ENCODE data around the gene NONO. TPM values are rescaled to one million over a fixed set of nuclear protein-coding genes. Genes with fewer than 3 reads are reported as not detected.
A peak's percentile ranks its signal among the peaks of the same experiment; 100 is the strongest.

Gene NONO
- total RNA-seq (ENCODE audit: low replicate concordance): 428 and 634 TPM in 2 replicates
- long read RNA-seq, transcript NONO-203 (13 exons, 1,921 nt): minor isoform, 16 of 800 reads
- long read RNA-seq, transcript NONO-201 (12 exons, 2,713 nt): major isoform, 641 of 800 reads
- long read RNA-seq, transcript NONO-202 (11 exons, 2,606 nt): minor isoform, 49 of 800 reads
- long read RNA-seq, partial matches to known transcripts: 52 of 800 reads
- long read RNA-seq, other reads (novel, unspliced or antisense): 42 of 800 reads

GRCh38 chrX:71283403-71284143 is at the start of gene NONO:
Gene NONO (plus strand): TSS chrX:71283635. CDS start chrX:71290638, 7,003 bp downstream.
- peak; percentile 83 for DNase-seq (ENCODE audit: extremely low spot score, unreplicated experiment)
- H3K4me3 Mint-ChIP-seq: peak within 1 kb of the TSS; percentile 99
- TF ChIP-seq, protein P1, sequence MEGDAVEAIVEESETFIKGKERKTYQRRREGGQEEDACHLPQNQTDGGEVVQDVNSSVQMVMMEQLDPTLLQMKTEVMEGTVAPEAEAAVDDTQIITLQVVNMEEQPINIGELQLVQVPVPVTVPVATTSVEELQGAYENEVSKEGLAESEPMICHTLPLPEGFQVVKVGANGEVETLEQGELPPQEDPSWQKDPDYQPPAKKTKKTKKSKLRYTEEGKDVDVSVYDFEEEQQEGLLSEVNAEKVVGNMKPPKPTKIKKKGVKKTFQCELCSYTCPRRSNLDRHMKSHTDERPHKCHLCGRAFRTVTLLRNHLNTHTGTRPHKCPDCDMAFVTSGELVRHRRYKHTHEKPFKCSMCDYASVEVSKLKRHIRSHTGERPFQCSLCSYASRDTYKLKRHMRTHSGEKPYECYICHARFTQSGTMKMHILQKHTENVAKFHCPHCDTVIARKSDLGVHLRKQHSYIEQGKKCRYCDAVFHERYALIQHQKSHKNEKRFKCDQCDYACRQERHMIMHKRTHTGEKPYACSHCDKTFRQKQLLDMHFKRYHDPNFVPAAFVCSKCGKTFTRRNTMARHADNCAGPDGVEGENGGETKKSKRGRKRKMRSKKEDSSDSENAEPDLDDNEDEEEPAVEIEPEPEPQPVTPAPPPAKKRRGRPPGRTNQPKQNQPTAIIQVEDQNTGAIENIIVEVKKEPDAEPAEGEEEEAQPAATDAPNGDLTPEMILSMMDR (conservative IDR thresholded peaks at IDR 0.05): no peak
- H3K36me3 Mint-ChIP-seq: no peaks in the 10 kb centered on the region
- no peaks in the 10 kb centered on the region for H3K27me3 Mint-ChIP-seq
- no peaks in the 10 kb centered on the region for H3K9me3 Mint-ChIP-seq
- H3K4me1 Mint-ChIP-seq (ENCODE audit: unreplicated experiment): no peaks in the 10 kb centered on the region
- H3K27ac Mint-ChIP-seq: peak within 1 kb of the TSS; percentile 99

DNA sequence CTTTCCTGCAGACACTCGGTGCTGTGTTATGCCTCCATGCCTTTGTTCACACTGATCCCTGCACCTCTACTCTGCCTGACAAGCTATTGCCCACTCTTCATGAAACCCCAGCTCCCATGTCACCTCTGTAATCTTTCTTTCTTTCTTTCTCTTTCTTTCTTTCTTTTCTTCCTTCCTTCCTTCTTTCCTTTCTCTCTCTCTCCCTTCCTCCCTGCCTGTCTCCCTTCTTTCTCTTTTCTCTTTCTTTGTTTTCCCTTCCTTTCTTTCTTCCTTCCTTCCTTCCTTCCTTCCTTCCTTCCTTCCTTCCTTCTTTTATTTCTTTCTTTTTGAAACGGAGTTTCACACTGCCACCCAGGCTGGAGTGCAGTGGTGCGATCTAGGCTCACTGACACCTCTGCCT is 48.0 kb upstream of the NONO start:
- H3K4me3 Mint-ChIP-seq: no peak overlapping the region
- peaks cover 5% of the 10 kb centered on the region for H3K9me3 Mint-ChIP-seq
- no peak overlapping the region for H3K27ac Mint-ChIP-seq
- H3K36me3 Mint-ChIP-seq: peaks cover 11% of the 10 kb centered on the region
- H3K27me3 Mint-ChIP-seq: no peaks in the 10 kb centered on the region
- TF ChIP-seq, protein P1 (conservative IDR thresholded peaks at IDR 0.05): no peak
- no peaks in the 10 kb centered on the region for H3K4me1 Mint-ChIP-seq (ENCODE audit: unreplicated experiment)
- DNase-seq (ENCODE audit: extremely low spot score, unreplicated experiment): no peak

DNA sequence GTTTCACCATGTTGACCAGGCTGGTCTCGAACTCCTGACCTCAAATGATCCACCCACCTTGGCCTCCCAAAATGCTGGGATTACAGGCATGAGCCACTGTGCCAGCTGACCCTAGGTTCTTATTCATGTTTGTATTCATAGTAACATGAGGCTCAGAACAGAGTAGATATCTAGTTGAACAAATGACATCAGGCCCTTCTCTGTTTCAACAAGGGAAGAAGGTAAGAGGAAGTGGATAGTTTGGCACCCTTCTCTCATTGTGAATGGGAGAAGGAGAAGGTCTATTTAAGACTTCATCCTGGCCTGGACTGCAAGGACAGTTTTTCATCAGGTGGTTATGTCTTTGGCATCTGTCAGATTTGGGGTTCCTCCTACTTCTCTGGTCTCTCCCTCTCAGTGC is 46.6 kb upstream of the NONO start:
- no peak overlapping the region for H3K27ac Mint-ChIP-seq
- no peak for DNase-seq (ENCODE audit: extremely low spot score, unreplicated experiment)
- H3K27me3 Mint-ChIP-seq: no peaks in the 10 kb centered on the region
- H3K4me1 Mint-ChIP-seq (ENCODE audit: unreplicated experiment): no peaks in the 10 kb centered on the region
- peaks cover 5% of the 10 kb centered on the region for H3K9me3 Mint-ChIP-seq
- TF ChIP-seq, protein P1 (conservative IDR thresholded peaks at IDR 0.05): no peak
- no peak overlapping the region for H3K4me3 Mint-ChIP-seq
- peaks cover 15% of the 10 kb centered on the region for H3K36me3 Mint-ChIP-seq

DNA sequence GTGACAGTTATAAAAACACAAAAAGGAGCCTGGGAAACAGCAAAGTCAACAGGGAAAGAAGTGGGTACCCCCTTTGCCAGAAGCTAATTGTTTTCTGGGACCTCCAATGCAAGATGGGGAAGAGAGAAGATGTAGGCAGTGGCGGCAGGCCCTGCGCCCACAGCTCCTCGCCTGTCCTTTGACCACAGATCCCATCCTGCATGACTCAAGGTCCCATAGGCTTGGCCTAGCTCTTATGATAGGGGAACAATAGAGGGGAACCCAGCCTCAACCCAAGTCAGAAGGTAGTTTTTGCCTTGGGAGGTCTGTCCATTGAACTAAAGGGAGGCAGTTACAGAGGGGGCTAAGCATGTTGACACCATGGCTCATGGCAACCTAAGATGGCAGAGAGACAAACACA is 43.7 kb upstream of the NONO start:
- H3K4me3 Mint-ChIP-seq: no peak overlapping the region
- no peaks in the 10 kb centered on the region for H3K27me3 Mint-ChIP-seq
- DNase-seq (ENCODE audit: extremely low spot score, unreplicated experiment): no peak
- no peaks in the 10 kb centered on the region for H3K4me1 Mint-ChIP-seq (ENCODE audit: unreplicated experiment)
- peaks cover 15% of the 10 kb centered on the region for H3K36me3 Mint-ChIP-seq
- peaks cover 5% of the 10 kb centered on the region for H3K9me3 Mint-ChIP-seq
- TF ChIP-seq, protein P1 (conservative IDR thresholded peaks at IDR 0.05): no peak
- no peak overlapping the region for H3K27ac Mint-ChIP-seq

DNA sequence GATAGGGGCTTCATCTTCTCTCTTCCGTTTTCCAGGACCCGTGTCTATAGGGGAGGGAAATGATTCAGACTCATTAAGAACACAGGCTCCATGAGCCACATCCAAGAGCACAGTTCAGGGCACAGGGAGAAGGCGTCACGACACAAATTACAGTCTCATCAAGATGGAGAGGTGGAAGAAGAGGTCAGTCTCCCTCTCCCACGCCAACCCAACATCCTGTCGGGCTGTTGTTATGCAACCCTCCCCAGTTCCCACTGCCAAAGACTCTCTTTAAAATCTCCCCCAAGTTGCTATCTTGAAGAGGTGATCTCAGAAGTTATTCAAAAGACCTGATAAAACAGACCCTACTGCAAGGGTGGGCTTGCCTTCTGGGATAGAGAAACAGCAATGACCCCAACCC is 42.1 kb upstream of the NONO start:
- peaks cover 5% of the 10 kb centered on the region for H3K9me3 Mint-ChIP-seq
- H3K27ac Mint-ChIP-seq: no peak overlapping the region
- peaks cover 20% of the 10 kb centered on the region for H3K36me3 Mint-ChIP-seq
- H3K27me3 Mint-ChIP-seq: no peaks in the 10 kb centered on the region
- TF ChIP-seq, protein P1 (conservative IDR thresholded peaks at IDR 0.05): no peak
- DNase-seq (ENCODE audit: extremely low spot score, unreplicated experiment): no peak
- H3K4me1 Mint-ChIP-seq (ENCODE audit: unreplicated experiment): no peaks in the 10 kb centered on the region
- H3K4me3 Mint-ChIP-seq: no peak overlapping the region

All from type B pancreatic cell (in vitro differentiated cells).